K562 (cell line): ENCODE data around the gene CEP128. TPM values are rescaled to one million over a fixed set of nuclear protein-coding genes. Genes with fewer than 3 reads are reported as not detected.

Experiments
- ATAC-seq: fragments of 200-7000 bp; cut with Tn5 transposase; 3 replicates; pipeline ENCODE4 v1.9.1; 2020; ENCODE audit warnings: moderate library complexity
- BruUV-seq: library from RNA; stranded (reverse); fragments of 400-500 nt; replicated peaks from 2 replicates; lab custom pipeline; 2021; lab: Mats Ljungman, UMichigan
- CTCF ChIA-PET: fragments of 300-600 bp; formaldehyde crosslinking; extraction: SDS; loops from one replicate; lab custom pipeline; 2021; ENCODE audit warnings: low intra/inter-chr PET ratio; lab: Yijun Ruan, JAX
- POLR2A ChIA-PET: fragments of 300-600, 350-650 bp; sonication (Branson Sonifier 250); formaldehyde crosslinking; extraction: SDS; loops from one replicate; lab custom pipeline; 2021; ENCODE audit warnings: antibody characterized with exemption, inconsistent platforms; lab: Yijun Ruan, JAX
- DNase-seq, 4 experiments: peaks; one replicate each; pipeline versions ENCODE4 v3.0.0 to v3.0.0-alpha.2; 2011 to 2018; ENCODE audit warnings: low spot score in 3 of 4, mixed read lengths in 3 of 4; ENCODE audit errors: extremely low read depth in 1 of 4
- FAIRE-seq: peaks from 2 replicates; lab custom pipeline; 2011; peaks lifted over from hg19 to GRCh38; lab: Jason Lieb, UNC
- H2AFZ ChIP-seq: 2 replicates; pipeline ENCODE4 v1.6.0; 2011; ENCODE audit warnings: low read depth, low read length, control low read depth, inconsistent platforms
- H3K27ac ChIP-seq: fragments of 200-600 bp; 3 replicates; pipeline ENCODE4 v1.8.0; 2011; ENCODE audit warnings: low read depth, mild to moderate bottlenecking, control low read depth, inconsistent platforms, low read length, moderate library complexity, mixed read lengths; ENCODE audit errors: extremely low read depth
- H3K27me3 ChIP-seq, 2 experiments: fragments of 300-600 bp in 1 of 2; 2 replicates in 1 of 2; 3 replicates in 1 of 2; pipeline versions ENCODE4 v1.6.0 to v1.8.0; 2011; ENCODE audit warnings: inconsistent platforms in 2 of 2, low read length in 2 of 2, mild to moderate bottlenecking in 1 of 2, mixed read lengths in 1 of 2, moderate library complexity in 1 of 2; ENCODE audit not compliant: control insufficient read depth in 2 of 2, insufficient read depth in 2 of 2
- H3K36me3 ChIP-seq: fragments of 300-600 bp; 3 replicates; pipeline ENCODE4 v1.8.0; 2011; ENCODE audit warnings: mild to moderate bottlenecking, low read length, inconsistent platforms; ENCODE audit not compliant: control insufficient read depth, insufficient read depth
- H3K4me1 ChIP-seq, 2 experiments: fragments of 200-600 bp in 1 of 2; replicated peaks in 1 of 2; 2 replicates in 1 of 2; 3 replicates in 1 of 2; pipeline versions ENCODE4 v1.5.1 to v1.8.0; 2011; ENCODE audit warnings: inconsistent platforms in 2 of 2, low read length in 2 of 2, mild to moderate bottlenecking in 1 of 2, mixed read lengths in 1 of 2, moderate library complexity in 1 of 2; ENCODE audit not compliant: control insufficient read depth in 2 of 2, insufficient read depth in 2 of 2
- H3K4me2 ChIP-seq: 2 replicates; pipeline ENCODE4 v1.6.1; 2011; ENCODE audit warnings: low read length, control low read depth, inconsistent platforms, mixed read lengths; ENCODE audit not compliant: insufficient read depth
- H3K4me3 ChIP-seq: fragments of 200-600 bp; sonication (generic), shearing (Covaris generic); 2 replicates; pipeline ENCODE4 v1.5.1; 2016; ENCODE audit warnings: control low read depth, inconsistent platforms
- H3K79me2 ChIP-seq: fragments of 200-600 bp; 3 replicates; pipeline ENCODE4 v1.8.0; 2011; ENCODE audit warnings: low read length, inconsistent platforms; ENCODE audit not compliant: control insufficient read depth, insufficient read depth
- H3K9ac ChIP-seq, 2 experiments: 2 replicates each; pipeline versions ENCODE4 v1.6.0 to v1.6.1; 2011; ENCODE audit warnings: low read depth in 2 of 2, low read length in 2 of 2, control low read depth in 1 of 2, inconsistent platforms in 1 of 2, mild to moderate bottlenecking in 1 of 2, mixed read lengths in 1 of 2; ENCODE audit not compliant: insufficient read depth in 1 of 2
- H3K9me1 ChIP-seq: one replicate; pipeline ENCODE4 v1.6.0; 2011; ENCODE audit warnings: inconsistent platforms, mild to moderate bottlenecking, low read length, moderate library complexity; ENCODE audit not compliant: control insufficient read depth, insufficient read depth
- H3K9me3 ChIP-seq: replicated peaks from 2 replicates; pipeline ENCODE4 v1.5.1; 2011; ENCODE audit warnings: low read depth, low read length, inconsistent platforms; ENCODE audit not compliant: control insufficient read depth, insufficient read depth
- H4K20me1 ChIP-seq: replicated peaks from 2 replicates; pipeline ENCODE4 v1.6.1; 2011; ENCODE audit warnings: low read length, inconsistent platforms, mixed read lengths; ENCODE audit not compliant: control insufficient read depth, insufficient read depth
- CHD4 ChIP-seq: fragments of 200-600 bp; sonication (generic); IDR thresholded peaks from 3 replicates; pipeline ENCODE4 v1.6.1; 2012; ENCODE audit warnings: low read depth, mild to moderate bottlenecking, mixed read lengths, low read length, inconsistent platforms; ENCODE audit not compliant: insufficient read depth, insufficient replicate concordance, poor library complexity, severe bottlenecking
- EP400 ChIP-seq: fragments of 450-650 bp; IDR thresholded peaks from 2 replicates; pipeline ENCODE4 v1.6.1; 2017; ENCODE audit warnings: antibody characterized with exemption, mild to moderate bottlenecking, moderate library complexity
- HLTF ChIP-seq: fragments of 450-650 bp; IDR thresholded peaks from 2 replicates; pipeline ENCODE4 v1.6.1; 2016
- KDM2B ChIP-seq: fragments of 250-450 bp; sonication (Bioruptor Pico); IDR thresholded peaks from 2 replicates; pipeline ENCODE4 v1.8.0; 2021; ENCODE audit warnings: mild to moderate bottlenecking, moderate library complexity
- MAFK ChIP-seq: IDR thresholded peaks from 2 replicates; pipeline ENCODE4 v1.6.1; 2011; ENCODE audit warnings: low read length, improper control_type of control experiment
- TAF9B ChIP-seq: fragments of 450-650 bp; IDR thresholded peaks from 2 replicates; pipeline ENCODE4 v1.6.1; 2018; ENCODE audit warnings: mild to moderate bottlenecking; ENCODE audit not compliant: partially characterized antibody
- ZNF239 ChIP-seq: fragments of 250-450 bp; sonication (Bioruptor Pico); IDR thresholded peaks from 2 replicates; pipeline ENCODE4 v1.4.0; 2020; ENCODE audit warnings: mild to moderate bottlenecking
- ZNF785 ChIP-seq: fragments of 250-450 bp; sonication (Bioruptor Pico); IDR thresholded peaks from 2 replicates; pipeline ENCODE4 v1.4.0; 2020; ENCODE audit warnings: mild to moderate bottlenecking
- ZSCAN32 ChIP-seq: fragments of 450-650 bp; formaldehyde crosslinking; IDR thresholded peaks from 2 replicates; pipeline ENCODE4 v1.4.0; 2020; ENCODE audit warnings: mild to moderate bottlenecking, moderate library complexity
- WGBS: fragments of 100-300 bp; shearing (Covaris generic); methylation state at CpG from one replicate; pipeline ENCODE4 v1.1.6; 2016; ENCODE audit warnings: low coverage, mixed read lengths; ENCODE audit not compliant: insufficient coverage; ENCODE audit errors: missing lambda C conversion rate; 5-methylcytosine and 5-hydroxymethylcytosine counted together
- in situ Hi-C: fragments of 300-500 bp; cut with MboI; formaldehyde crosslinking; loops from 4 replicates; pipeline ENCODE4 v1.15.0; 2018; ENCODE audit warnings: inconsistent platforms, mixed read lengths
- intact Hi-C: fragments of 100-400 bp; cut with micrococcal nuclease; formaldehyde crosslinking; loops from 2 replicates; pipeline ENCODE4 v1.14.2; 2022
- polyA plus RNA-seq, 8 experiments: library from polyadenylated mRNA; depleted of rRNA in 4 of 8; stranded (reverse) in 5 of 8; unstranded in 3 of 8; fragments of >200 nt; fragmentation: Nextera tagmentation in 2 of 8; fragmentation: Illumina TruSeq in 1 of 8; extraction: Ambion mirVana in 2 of 8; extraction: Trizol in 1 of 8; gene quantifications; 2 replicates each; pipeline versions ENCODE4 v1.2.1 to v1.2.3, GENCODE V29; 2011 to 2014; ENCODE audit warnings: inconsistent platforms in 1 of 8, missing spikeins in 1 of 8
- total RNA-seq, 7 experiments: library from RNA; depleted of rRNA in 6 of 7; stranded (reverse); fragments of >200 nt in 6 of 7; fragmentation: Illumina TruSeq in 2 of 7; extraction: Trizol in 2 of 7; gene quantifications; 2 replicates each; pipeline versions ENCODE4 v1.2.1 to v1.2.3, GENCODE V29; 2011 to 2021; ENCODE audit warnings: low replicate concordance in 1 of 7
- TF ChIP-seq, protein P1 (sequence below): sonication (generic); formaldehyde crosslinking; IDR thresholded peaks from 2 replicates; pipeline ENCODE4 v1.8.0; 2022; ENCODE audit warnings: missing genetic modification reagents, mild to moderate bottlenecking, borderline replicate concordance
- TF ChIP-seq, protein P2 (sequence below): fragments of 250-450 bp; sonication (Bioruptor Pico); IDR thresholded peaks from 2 replicates; pipeline ENCODE4 v1.4.0; 2020; ENCODE audit warnings: mild to moderate bottlenecking, moderate library complexity
- TF ChIP-seq, protein P3 (sequence below): fragments of 250-450 bp; sonication (Bioruptor Pico); IDR thresholded peaks from 2 replicates; pipeline ENCODE4 v1.5.0; 2020; ENCODE audit warnings: mild to moderate bottlenecking, borderline replicate concordance
- TF ChIP-seq, protein P4 (sequence below): fragments of 250-450 bp; sonication (Bioruptor Pico); IDR thresholded peaks from 2 replicates; pipeline ENCODE4 v1.5.0; 2021

Gene CEP128
- total and polyA plus RNA-seq, 9 of the 15 experiments (the other 6 are each of a cell fraction or from before 2014, with no cell fraction given), result 2.3 to 9.2 (median 4.6) TPM

DNA sequence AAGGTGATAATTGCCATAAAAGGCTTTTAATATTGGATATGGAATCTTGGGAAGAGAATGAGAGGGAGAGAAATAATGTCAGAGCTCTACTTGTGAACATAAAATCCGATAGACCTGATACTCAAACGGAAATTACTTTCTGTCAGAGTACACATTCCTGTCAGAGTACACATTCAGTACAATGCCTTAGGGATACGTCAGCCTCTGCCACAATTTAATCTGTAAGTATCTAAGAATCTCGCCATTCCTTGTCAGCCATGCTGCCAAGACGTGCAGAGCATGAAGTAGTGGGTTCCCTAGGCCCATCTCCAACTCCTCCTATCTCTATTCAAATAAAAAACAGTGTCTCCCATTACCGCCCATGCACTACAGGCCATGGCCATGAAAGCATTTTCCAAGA, 242.6 kb downstream of the CEP128 start:
- Histone ChIP-seq H3K27me3 (no peaks in the 10 kb centered on the region), H3K9me1 (no peaks in the 10 kb centered on the region), H3K9me3 (no peaks in the 10 kb centered on the region), H3K4me2 (no peak overlapping the region), H3K9ac (no peak overlapping the region), H3K4me3 (no peak overlapping the region), H3K79me2 (no peaks in the 10 kb centered on the region), H3K36me3 (no peaks in the 10 kb centered on the region), H3K4me1 (no peaks in the 10 kb centered on the region), H3K27ac (no peak overlapping the region), H4K20me1 (no peaks in the 10 kb centered on the region), H2AFZ (no peak overlapping the region)
- no peak for DNase-seq
- ChIA-PET CTCF (no interaction called here), POLR2A (no interaction called here)
- no peak for ATAC-seq
- BruUV-seq, result no TSS peak
- in situ Hi-C loops, result no loop called here
- intact Hi-C loops, result no loop called here
- 6% methylated on average over 6 of the region's 6 CpGs for WGBS
- no peak for FAIRE-seq
- TF ChIP-seq, protein P1, sequence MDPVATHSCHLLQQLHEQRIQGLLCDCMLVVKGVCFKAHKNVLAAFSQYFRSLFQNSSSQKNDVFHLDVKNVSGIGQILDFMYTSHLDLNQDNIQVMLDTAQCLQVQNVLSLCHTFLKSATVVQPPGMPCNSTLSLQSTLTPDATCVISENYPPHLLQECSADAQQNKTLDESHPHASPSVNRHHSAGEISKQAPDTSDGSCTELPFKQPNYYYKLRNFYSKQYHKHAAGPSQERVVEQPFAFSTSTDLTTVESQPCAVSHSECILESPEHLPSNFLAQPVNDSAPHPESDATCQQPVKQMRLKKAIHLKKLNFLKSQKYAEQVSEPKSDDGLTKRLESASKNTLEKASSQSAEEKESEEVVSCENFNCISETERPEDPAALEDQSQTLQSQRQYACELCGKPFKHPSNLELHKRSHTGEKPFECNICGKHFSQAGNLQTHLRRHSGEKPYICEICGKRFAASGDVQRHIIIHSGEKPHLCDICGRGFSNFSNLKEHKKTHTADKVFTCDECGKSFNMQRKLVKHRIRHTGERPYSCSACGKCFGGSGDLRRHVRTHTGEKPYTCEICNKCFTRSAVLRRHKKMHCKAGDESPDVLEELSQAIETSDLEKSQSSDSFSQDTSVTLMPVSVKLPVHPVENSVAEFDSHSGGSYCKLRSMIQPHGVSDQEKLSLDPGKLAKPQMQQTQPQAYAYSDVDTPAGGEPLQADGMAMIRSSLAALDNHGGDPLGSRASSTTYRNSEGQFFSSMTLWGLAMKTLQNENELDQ, result no peak
- TF ChIP-seq KDM2B (no peak), TAF9B (no peak), EP400 (no peak), HLTF (no peak), ZNF785 (CRISPR knock-in tag) (no peak), ZSCAN32 (CRISPR knock-in tag) (no peak), CHD4 (no peak), MAFK (no peak), ZNF239 (CRISPR knock-in tag) (no peak)
- TF ChIP-seq, protein P2, sequence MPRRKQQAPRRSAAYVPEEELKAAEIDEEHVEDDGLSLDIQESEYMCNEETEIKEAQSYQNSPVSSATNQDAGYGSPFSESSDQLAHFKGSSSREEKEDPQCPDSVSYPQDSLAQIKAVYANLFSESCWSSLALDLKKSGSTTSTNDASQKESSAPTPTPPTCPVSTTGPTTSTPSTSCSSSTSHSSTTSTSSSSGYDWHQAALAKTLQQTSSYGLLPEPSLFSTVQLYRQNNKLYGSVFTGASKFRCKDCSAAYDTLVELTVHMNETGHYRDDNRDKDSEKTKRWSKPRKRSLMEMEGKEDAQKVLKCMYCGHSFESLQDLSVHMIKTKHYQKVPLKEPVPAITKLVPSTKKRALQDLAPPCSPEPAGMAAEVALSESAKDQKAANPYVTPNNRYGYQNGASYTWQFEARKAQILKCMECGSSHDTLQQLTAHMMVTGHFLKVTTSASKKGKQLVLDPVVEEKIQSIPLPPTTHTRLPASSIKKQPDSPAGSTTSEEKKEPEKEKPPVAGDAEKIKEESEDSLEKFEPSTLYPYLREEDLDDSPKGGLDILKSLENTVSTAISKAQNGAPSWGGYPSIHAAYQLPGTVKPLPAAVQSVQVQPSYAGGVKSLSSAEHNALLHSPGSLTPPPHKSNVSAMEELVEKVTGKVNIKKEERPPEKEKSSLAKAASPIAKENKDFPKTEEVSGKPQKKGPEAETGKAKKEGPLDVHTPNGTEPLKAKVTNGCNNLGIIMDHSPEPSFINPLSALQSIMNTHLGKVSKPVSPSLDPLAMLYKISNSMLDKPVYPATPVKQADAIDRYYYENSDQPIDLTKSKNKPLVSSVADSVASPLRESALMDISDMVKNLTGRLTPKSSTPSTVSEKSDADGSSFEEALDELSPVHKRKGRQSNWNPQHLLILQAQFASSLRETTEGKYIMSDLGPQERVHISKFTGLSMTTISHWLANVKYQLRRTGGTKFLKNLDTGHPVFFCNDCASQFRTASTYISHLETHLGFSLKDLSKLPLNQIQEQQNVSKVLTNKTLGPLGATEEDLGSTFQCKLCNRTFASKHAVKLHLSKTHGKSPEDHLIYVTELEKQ (CRISPR knock-in tag), result no peak
- TF ChIP-seq, protein P3, sequence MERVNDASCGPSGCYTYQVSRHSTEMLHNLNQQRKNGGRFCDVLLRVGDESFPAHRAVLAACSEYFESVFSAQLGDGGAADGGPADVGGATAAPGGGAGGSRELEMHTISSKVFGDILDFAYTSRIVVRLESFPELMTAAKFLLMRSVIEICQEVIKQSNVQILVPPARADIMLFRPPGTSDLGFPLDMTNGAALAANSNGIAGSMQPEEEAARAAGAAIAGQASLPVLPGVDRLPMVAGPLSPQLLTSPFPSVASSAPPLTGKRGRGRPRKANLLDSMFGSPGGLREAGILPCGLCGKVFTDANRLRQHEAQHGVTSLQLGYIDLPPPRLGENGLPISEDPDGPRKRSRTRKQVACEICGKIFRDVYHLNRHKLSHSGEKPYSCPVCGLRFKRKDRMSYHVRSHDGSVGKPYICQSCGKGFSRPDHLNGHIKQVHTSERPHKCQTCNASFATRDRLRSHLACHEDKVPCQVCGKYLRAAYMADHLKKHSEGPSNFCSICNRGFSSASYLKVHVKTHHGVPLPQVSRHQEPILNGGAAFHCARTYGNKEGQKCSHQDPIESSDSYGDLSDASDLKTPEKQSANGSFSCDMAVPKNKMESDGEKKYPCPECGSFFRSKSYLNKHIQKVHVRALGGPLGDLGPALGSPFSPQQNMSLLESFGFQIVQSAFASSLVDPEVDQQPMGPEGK (CRISPR knock-in tag), result no peak
- TF ChIP-seq, protein P4, sequence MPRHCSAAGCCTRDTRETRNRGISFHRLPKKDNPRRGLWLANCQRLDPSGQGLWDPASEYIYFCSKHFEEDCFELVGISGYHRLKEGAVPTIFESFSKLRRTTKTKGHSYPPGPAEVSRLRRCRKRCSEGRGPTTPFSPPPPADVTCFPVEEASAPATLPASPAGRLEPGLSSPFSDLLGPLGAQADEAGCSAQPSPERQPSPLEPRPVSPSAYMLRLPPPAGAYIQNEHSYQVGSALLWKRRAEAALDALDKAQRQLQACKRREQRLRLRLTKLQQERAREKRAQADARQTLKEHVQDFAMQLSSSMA, result no peak
